NT2/D1 (cell line): Measurements from ENCODE around the gene PHLDB3.

Source experiments
- SUZ12 ChIP-seq: IDR thresholded peaks from 2 replicates; pipeline ENCODE4 v1.6.1; 2011; ENCODE audit not compliant: insufficient read length, insufficient read depth; ENCODE audit errors: extremely low read depth
- YY1 ChIP-seq: IDR thresholded peaks from 2 replicates; pipeline ENCODE4 v1.6.1; 2011; ENCODE audit not compliant: insufficient read length, insufficient read depth
- ZNF274 ChIP-seq: IDR thresholded peaks from 2 replicates; pipeline ENCODE4 v1.6.1; 2011; ENCODE audit warnings: mild to moderate bottlenecking, low read depth, low read length

DNA sequence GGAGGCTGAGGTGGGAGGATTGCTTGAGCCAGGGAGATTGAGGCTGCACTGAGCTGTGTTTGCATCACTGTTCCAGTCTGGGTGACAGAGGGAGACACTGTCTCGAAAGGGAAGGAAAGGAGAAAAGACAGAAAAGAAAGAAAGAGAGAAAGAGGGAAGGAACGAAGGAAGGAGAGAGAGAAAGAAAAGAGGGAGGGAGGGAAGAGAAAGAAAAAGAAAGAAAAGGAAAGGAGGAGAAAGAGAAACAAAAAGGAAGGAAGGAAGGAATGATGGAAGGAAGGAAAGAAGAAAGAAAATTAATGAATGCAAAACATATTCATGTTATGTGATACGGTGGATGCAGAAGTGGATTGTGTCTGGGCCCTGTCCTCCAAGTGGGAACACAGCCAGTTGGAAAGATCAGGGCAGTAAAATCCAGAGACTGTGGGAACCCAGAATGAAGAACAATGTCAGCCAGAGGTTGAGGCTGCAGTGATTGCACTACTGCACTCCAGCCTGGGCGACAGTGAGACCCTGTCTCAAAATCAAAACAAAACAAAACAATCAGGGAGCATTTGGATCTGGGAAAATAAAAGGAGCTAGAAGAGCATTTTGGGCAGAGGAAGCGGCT, 6.2 kb downstream of the PHLDB3 start:
- TF ChIP-seq ZNF274 (no peak), YY1 (no peak), SUZ12 (no peak)
